WTC11 (cell line): ENCODE results near the gene SLIT3. TPM values are rescaled to one million over a fixed set of nuclear protein-coding genes. Genes with fewer than 3 reads are reported as not detected.

Experiments used
- ATAC-seq: fragments of 200-7000 bp; cut with Tn5 transposase; 2 replicates; pipeline ENCODE4 v1.10.0; 2021; ENCODE audit warnings: mild to moderate bottlenecking, moderate library complexity
- CTCF ChIA-PET: fragments of 300-600 bp; sonication (Branson Sonifier 250); formaldehyde crosslinking; loops from one replicate; lab custom pipeline; 2021; ENCODE audit warnings: antibody characterized with exemption; lab: Charles Lee
- POLR2A ChIA-PET: fragments of 350-600 bp; sonication (Branson Sonifier 250); formaldehyde crosslinking; loops from one replicate; lab custom pipeline; 2021; ENCODE audit warnings: antibody characterized with exemption; lab: Charles Lee
- DNase-seq: peaks from one replicate; pipeline ENCODE4 v3.0.0; 2021; ENCODE audit warnings: low spot score
- H3K27ac Mint-ChIP-seq: 2 replicates; pipeline ENCODE4 v1.8.0; 2021; ENCODE audit warnings: mixed read lengths
- H3K27me3 Mint-ChIP-seq: 2 replicates; pipeline ENCODE4 v1.8.0; 2021; ENCODE audit warnings: low read depth, mild to moderate bottlenecking, moderate library complexity, mixed read lengths
- H3K36me3 Mint-ChIP-seq: 2 replicates; pipeline ENCODE4 v1.8.0; 2021; ENCODE audit warnings: mixed read lengths
- H3K4me1 Mint-ChIP-seq: 2 replicates; pipeline ENCODE4 v1.8.0; 2022; ENCODE audit warnings: mixed read lengths
- H3K4me3 Mint-ChIP-seq: 2 replicates; pipeline ENCODE4 v1.8.0; 2021; ENCODE audit warnings: mild to moderate bottlenecking, moderate library complexity, mixed read lengths
- H3K9me3 Mint-ChIP-seq: 2 replicates; pipeline ENCODE4 v1.8.0; 2021; ENCODE audit warnings: mixed read lengths
- EMX1 ChIP-seq: fragments of 250-450 bp; sonication (Bioruptor Pico); IDR thresholded peaks from 2 replicates; pipeline ENCODE4 v1.8.0; 2021; ENCODE audit warnings: mild to moderate bottlenecking
- KAT7 ChIP-seq: sonication (generic); formaldehyde crosslinking; IDR thresholded peaks from 2 replicates; pipeline ENCODE4 v1.8.1; 2023; ENCODE audit warnings: missing genetic modification reagents, mild to moderate bottlenecking, borderline replicate concordance
- NFYB ChIP-seq: sonication (generic); formaldehyde crosslinking; conservative IDR thresholded peaks from 2 replicates; pipeline ENCODE4 v1.8.0; 2022; ENCODE audit warnings: low read depth, missing genetic modification reagents
- NR3C1 ChIP-seq: sonication (generic); formaldehyde crosslinking; conservative IDR thresholded peaks from 2 replicates; pipeline ENCODE4 v1.8.1; 2023; ENCODE audit warnings: low read depth, mild to moderate bottlenecking, missing genetic modification reagents
- OVOL2 ChIP-seq: fragments of 250-450 bp; sonication (Bioruptor Pico); IDR thresholded peaks from 2 replicates; pipeline ENCODE4 v1.9.0; 2021; ENCODE audit warnings: mild to moderate bottlenecking, borderline replicate concordance
- RORB ChIP-seq: fragments of 250-450 bp; sonication (Bioruptor Pico); IDR thresholded peaks from 2 replicates; pipeline ENCODE4 v1.9.0; 2021; ENCODE audit warnings: mild to moderate bottlenecking
- SMAD3 ChIP-seq: sonication (generic); formaldehyde crosslinking; IDR thresholded peaks from 2 replicates; pipeline ENCODE4 v1.8.0; 2022; ENCODE audit warnings: missing genetic modification reagents, mild to moderate bottlenecking, borderline replicate concordance
- ZNF317 ChIP-seq: sonication (generic); formaldehyde crosslinking; IDR thresholded peaks from 2 replicates; pipeline ENCODE4 v1.8.1; 2023; ENCODE audit warnings: low read depth, mild to moderate bottlenecking, moderate library complexity, missing genetic modification reagents, borderline replicate concordance
- total RNA-seq: library from RNA; stranded (reverse); gene quantifications from 3 replicates; pipeline ENCODE4 v1.2.3, GENCODE V29; 2021
- TF ChIP-seq, protein P1 (sequence below): sonication (generic); formaldehyde crosslinking; IDR thresholded peaks from 2 replicates; pipeline ENCODE4 v1.8.0; 2023; ENCODE audit warnings: missing genetic modification reagents, mild to moderate bottlenecking, borderline replicate concordance
- TF ChIP-seq, protein P2 (sequence below): fragments of 250-450 bp; sonication (Bioruptor Pico); IDR thresholded peaks from 2 replicates; pipeline ENCODE4 v1.9.0; 2021; ENCODE audit warnings: mild to moderate bottlenecking
- TF ChIP-seq, protein P3 (sequence below): sonication (generic); formaldehyde crosslinking; IDR thresholded peaks from 2 replicates; pipeline ENCODE4 v1.8.1; 2022; ENCODE audit warnings: mild to moderate bottlenecking, moderate library complexity, missing genetic modification reagents
- TF ChIP-seq, protein P4 (sequence below): fragments of 250-450 bp; sonication (Bioruptor Pico); IDR thresholded peaks from 2 replicates; pipeline ENCODE4 v1.9.0; 2021; ENCODE audit warnings: mild to moderate bottlenecking
- TF ChIP-seq, protein P5 (sequence below): sonication (generic); formaldehyde crosslinking; IDR thresholded peaks from 2 replicates; pipeline ENCODE4 v1.8.1; 2023; ENCODE audit warnings: mild to moderate bottlenecking, missing genetic modification reagents, borderline replicate concordance
- TF ChIP-seq, protein P6 (sequence below): sonication (generic); formaldehyde crosslinking; IDR thresholded peaks from 2 replicates; pipeline ENCODE4 v1.8.0; 2022; ENCODE audit warnings: mild to moderate bottlenecking, missing genetic modification reagents
- TF ChIP-seq, protein P7 (sequence below): sonication (generic); formaldehyde crosslinking; IDR thresholded peaks from 2 replicates; pipeline ENCODE4 v1.8.1; 2023; ENCODE audit warnings: mild to moderate bottlenecking, moderate library complexity, missing genetic modification reagents
- TF ChIP-seq, protein P8 (sequence below): sonication (generic); formaldehyde crosslinking; IDR thresholded peaks from 2 replicates; pipeline ENCODE4 v1.8.1; 2022; ENCODE audit warnings: low read depth, missing genetic modification reagents, borderline replicate concordance

The SLIT3 gene
- total RNA-seq, 1 experiment from 2014 or later: 1.9 TPM

DNA sequence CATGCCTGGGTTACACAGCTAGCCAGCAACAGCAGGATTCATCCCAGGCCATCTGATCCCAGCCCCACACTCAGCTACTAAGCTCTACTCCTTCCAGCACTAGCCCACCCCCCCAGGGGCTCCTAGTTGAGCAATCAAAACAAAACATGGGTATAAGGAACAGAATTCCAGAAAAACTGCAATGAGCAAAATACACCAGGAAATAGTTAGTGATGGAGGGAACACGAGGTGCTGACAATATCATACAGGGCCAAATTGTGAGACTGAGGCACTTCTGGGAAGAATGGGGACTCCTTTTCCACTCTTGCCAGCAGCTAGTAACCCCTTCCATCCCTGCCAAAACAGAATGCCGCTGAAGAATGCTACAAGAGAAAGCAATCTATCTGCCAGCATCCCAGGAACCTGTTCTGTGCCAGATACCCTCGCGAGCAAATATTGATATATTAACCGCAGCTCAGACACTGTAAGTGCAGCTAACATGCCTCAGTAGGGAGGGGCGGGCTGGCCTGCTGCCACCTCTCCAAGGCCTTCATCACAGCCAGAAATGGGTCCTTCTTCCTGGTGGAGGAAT lies 161.4 kb downstream of the SLIT3 start:
- Mint-ChIP-seq H3K27ac (no peak overlapping the region), H3K27me3 (no peaks in the 10 kb centered on the region; the same call in 1 of the 2 replicates), H3K4me3 (no peak overlapping the region), H3K4me1 (no peaks in the 10 kb centered on the region), H3K9me3 (no peaks in the 10 kb centered on the region), H3K36me3 (no peaks in the 10 kb centered on the region)
- ChIA-PET CTCF (interaction anchor here (1.1 to 1.9 kb wide), 2 partner anchors 21 to 152 kb away, joined by 4 read pairs; no protein-coding TSS in a partner anchor), POLR2A (no interaction called here)
- ATAC-seq (no peak), DNase-seq (no peak)
- TF ChIP-seq RORB (CRISPR knock-in tag) (no peak), ZNF317 (CRISPR knock-in tag) (no peak), KAT7 (CRISPR knock-in tag) (no peak), SMAD3 (CRISPR knock-in tag) (no peak), OVOL2 (CRISPR knock-in tag) (no peak), NFYB (no peak), EMX1 (CRISPR knock-in tag) (no peak), NR3C1 (CRISPR knock-in tag) (no peak)
- TF ChIP-seq, protein P1, sequence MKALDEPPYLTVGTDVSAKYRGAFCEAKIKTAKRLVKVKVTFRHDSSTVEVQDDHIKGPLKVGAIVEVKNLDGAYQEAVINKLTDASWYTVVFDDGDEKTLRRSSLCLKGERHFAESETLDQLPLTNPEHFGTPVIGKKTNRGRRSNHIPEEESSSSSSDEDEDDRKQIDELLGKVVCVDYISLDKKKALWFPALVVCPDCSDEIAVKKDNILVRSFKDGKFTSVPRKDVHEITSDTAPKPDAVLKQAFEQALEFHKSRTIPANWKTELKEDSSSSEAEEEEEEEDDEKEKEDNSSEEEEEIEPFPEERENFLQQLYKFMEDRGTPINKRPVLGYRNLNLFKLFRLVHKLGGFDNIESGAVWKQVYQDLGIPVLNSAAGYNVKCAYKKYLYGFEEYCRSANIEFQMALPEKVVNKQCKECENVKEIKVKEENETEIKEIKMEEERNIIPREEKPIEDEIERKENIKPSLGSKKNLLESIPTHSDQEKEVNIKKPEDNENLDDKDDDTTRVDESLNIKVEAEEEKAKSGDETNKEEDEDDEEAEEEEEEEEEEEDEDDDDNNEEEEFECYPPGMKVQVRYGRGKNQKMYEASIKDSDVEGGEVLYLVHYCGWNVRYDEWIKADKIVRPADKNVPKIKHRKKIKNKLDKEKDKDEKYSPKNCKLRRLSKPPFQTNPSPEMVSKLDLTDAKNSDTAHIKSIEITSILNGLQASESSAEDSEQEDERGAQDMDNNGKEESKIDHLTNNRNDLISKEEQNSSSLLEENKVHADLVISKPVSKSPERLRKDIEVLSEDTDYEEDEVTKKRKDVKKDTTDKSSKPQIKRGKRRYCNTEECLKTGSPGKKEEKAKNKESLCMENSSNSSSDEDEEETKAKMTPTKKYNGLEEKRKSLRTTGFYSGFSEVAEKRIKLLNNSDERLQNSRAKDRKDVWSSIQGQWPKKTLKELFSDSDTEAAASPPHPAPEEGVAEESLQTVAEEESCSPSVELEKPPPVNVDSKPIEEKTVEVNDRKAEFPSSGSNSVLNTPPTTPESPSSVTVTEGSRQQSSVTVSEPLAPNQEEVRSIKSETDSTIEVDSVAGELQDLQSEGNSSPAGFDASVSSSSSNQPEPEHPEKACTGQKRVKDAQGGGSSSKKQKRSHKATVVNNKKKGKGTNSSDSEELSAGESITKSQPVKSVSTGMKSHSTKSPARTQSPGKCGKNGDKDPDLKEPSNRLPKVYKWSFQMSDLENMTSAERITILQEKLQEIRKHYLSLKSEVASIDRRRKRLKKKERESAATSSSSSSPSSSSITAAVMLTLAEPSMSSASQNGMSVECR (CRISPR knock-in tag): no peak
- TF ChIP-seq, protein P2, sequence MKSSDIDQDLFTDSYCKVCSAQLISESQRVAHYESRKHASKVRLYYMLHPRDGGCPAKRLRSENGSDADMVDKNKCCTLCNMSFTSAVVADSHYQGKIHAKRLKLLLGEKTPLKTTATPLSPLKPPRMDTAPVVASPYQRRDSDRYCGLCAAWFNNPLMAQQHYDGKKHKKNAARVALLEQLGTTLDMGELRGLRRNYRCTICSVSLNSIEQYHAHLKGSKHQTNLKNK (CRISPR knock-in tag): no peak
- TF ChIP-seq, protein P3, sequence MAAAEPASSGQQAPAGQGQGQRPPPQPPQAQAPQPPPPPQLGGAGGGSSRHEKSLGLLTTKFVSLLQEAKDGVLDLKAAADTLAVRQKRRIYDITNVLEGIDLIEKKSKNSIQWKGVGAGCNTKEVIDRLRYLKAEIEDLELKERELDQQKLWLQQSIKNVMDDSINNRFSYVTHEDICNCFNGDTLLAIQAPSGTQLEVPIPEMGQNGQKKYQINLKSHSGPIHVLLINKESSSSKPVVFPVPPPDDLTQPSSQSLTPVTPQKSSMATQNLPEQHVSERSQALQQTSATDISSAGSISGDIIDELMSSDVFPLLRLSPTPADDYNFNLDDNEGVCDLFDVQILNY (CRISPR knock-in tag): no peak
- TF ChIP-seq, protein P4, sequence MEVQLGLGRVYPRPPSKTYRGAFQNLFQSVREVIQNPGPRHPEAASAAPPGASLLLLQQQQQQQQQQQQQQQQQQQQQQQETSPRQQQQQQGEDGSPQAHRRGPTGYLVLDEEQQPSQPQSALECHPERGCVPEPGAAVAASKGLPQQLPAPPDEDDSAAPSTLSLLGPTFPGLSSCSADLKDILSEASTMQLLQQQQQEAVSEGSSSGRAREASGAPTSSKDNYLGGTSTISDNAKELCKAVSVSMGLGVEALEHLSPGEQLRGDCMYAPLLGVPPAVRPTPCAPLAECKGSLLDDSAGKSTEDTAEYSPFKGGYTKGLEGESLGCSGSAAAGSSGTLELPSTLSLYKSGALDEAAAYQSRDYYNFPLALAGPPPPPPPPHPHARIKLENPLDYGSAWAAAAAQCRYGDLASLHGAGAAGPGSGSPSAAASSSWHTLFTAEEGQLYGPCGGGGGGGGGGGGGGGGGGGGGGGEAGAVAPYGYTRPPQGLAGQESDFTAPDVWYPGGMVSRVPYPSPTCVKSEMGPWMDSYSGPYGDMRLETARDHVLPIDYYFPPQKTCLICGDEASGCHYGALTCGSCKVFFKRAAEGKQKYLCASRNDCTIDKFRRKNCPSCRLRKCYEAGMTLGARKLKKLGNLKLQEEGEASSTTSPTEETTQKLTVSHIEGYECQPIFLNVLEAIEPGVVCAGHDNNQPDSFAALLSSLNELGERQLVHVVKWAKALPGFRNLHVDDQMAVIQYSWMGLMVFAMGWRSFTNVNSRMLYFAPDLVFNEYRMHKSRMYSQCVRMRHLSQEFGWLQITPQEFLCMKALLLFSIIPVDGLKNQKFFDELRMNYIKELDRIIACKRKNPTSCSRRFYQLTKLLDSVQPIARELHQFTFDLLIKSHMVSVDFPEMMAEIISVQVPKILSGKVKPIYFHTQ (CRISPR knock-in tag): no peak
- TF ChIP-seq, protein P5, sequence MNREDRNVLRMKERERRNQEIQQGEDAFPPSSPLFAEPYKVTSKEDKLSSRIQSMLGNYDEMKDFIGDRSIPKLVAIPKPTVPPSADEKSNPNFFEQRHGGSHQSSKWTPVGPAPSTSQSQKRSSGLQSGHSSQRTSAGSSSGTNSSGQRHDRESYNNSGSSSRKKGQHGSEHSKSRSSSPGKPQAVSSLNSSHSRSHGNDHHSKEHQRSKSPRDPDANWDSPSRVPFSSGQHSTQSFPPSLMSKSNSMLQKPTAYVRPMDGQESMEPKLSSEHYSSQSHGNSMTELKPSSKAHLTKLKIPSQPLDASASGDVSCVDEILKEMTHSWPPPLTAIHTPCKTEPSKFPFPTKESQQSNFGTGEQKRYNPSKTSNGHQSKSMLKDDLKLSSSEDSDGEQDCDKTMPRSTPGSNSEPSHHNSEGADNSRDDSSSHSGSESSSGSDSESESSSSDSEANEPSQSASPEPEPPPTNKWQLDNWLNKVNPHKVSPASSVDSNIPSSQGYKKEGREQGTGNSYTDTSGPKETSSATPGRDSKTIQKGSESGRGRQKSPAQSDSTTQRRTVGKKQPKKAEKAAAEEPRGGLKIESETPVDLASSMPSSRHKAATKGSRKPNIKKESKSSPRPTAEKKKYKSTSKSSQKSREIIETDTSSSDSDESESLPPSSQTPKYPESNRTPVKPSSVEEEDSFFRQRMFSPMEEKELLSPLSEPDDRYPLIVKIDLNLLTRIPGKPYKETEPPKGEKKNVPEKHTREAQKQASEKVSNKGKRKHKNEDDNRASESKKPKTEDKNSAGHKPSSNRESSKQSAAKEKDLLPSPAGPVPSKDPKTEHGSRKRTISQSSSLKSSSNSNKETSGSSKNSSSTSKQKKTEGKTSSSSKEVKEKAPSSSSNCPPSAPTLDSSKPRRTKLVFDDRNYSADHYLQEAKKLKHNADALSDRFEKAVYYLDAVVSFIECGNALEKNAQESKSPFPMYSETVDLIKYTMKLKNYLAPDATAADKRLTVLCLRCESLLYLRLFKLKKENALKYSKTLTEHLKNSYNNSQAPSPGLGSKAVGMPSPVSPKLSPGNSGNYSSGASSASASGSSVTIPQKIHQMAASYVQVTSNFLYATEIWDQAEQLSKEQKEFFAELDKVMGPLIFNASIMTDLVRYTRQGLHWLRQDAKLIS: no peak
- TF ChIP-seq, protein P6, sequence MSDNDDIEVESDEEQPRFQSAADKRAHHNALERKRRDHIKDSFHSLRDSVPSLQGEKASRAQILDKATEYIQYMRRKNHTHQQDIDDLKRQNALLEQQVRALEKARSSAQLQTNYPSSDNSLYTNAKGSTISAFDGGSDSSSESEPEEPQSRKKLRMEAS (CRISPR knock-in tag): no peak
- TF ChIP-seq, protein P7, sequence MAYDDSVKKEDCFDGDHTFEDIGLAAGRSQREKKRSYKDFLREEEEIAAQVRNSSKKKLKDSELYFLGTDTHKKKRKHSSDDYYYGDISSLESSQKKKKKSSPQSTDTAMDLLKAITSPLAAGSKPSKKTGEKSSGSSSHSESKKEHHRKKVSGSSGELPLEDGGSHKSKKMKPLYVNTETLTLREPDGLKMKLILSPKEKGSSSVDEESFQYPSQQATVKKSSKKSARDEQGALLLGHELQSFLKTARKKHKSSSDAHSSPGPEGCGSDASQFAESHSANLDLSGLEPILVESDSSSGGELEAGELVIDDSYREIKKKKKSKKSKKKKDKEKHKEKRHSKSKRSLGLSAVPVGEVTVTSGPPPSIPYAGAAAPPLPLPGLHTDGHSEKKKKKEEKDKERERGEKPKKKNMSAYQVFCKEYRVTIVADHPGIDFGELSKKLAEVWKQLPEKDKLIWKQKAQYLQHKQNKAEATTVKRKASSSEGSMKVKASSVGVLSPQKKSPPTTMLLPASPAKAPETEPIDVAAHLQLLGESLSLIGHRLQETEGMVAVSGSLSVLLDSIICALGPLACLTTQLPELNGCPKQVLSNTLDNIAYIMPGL: no peak
- TF ChIP-seq, protein P8, sequence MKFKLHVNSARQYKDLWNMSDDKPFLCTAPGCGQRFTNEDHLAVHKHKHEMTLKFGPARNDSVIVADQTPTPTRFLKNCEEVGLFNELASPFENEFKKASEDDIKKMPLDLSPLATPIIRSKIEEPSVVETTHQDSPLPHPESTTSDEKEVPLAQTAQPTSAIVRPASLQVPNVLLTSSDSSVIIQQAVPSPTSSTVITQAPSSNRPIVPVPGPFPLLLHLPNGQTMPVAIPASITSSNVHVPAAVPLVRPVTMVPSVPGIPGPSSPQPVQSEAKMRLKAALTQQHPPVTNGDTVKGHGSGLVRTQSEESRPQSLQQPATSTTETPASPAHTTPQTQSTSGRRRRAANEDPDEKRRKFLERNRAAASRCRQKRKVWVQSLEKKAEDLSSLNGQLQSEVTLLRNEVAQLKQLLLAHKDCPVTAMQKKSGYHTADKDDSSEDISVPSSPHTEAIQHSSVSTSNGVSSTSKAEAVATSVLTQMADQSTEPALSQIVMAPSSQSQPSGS (CRISPR knock-in tag): no peak
